Liver (tissue), 9 donors: ENCODE measurements around the gene FBN3. TPM values are rescaled to one million over a fixed set of nuclear protein-coding genes. Genes with fewer than 3 reads are reported as not detected.

Source experiments
- DNase-seq: peaks from one replicate; pipeline ENCODE4 v3.0.0-alpha.2; 2017; ENCODE audit warnings: low spot score
- H3K27ac ChIP-seq, 2 donors: one replicate each; pipeline ENCODE4 v1.7.0; 2013; ENCODE audit warnings: inconsistent platforms in 2 of 2, low read length in 2 of 2, control low read depth in 1 of 2, low read depth in 1 of 2, mild to moderate bottlenecking in 1 of 2
- H3K27me3 ChIP-seq, 4 donors: one replicate each; pipeline versions ENCODE4 v1.6.1 to v1.7.0; 2013; ENCODE audit warnings: low read length in 3 of 4, inconsistent platforms in 1 of 4, mild to moderate bottlenecking in 1 of 4, moderate library complexity in 1 of 4; ENCODE audit not compliant: control insufficient read depth in 4 of 4, insufficient read depth in 4 of 4
- H3K36me3 ChIP-seq, 4 donors: one replicate each; pipeline versions ENCODE4 v1.6.1 to v1.7.0; 2013; ENCODE audit warnings: low read length in 3 of 4, mild to moderate bottlenecking in 3 of 4, low read depth in 1 of 4, moderate library complexity in 1 of 4; ENCODE audit not compliant: control insufficient read depth in 4 of 4, insufficient read depth in 3 of 4
- H3K4me1 ChIP-seq, 4 donors: one replicate each; pipeline versions ENCODE4 v1.6.1 to v1.7.0; 2013; ENCODE audit warnings: low read length in 3 of 4, mild to moderate bottlenecking in 3 of 4, moderate library complexity in 1 of 4; ENCODE audit not compliant: control insufficient read depth in 4 of 4, insufficient read depth in 4 of 4
- H3K4me3 ChIP-seq, 3 donors: one replicate each; pipeline versions ENCODE4 v1.6.1 to v1.7.0; 2013; ENCODE audit warnings: low read length in 3 of 3, control low read depth in 1 of 3, low read depth in 1 of 3, mild to moderate bottlenecking in 1 of 3
- H3K9ac ChIP-seq, 2 donors: one replicate each; pipeline ENCODE4 v1.7.0; 2013; ENCODE audit warnings: low read length in 2 of 2, mild to moderate bottlenecking in 2 of 2, moderate library complexity in 2 of 2, control low read depth in 1 of 2, low read depth in 1 of 2
- H3K9me3 ChIP-seq, 4 donors: one replicate each; pipeline versions ENCODE4 v1.6.1 to v1.7.0; 2013; ENCODE audit warnings: low read length in 3 of 4; ENCODE audit not compliant: control insufficient read depth in 4 of 4
- EGR1 ChIP-seq, 2 donors: IDR thresholded peaks; 2 replicates each; pipeline ENCODE4 v1.6.1; 2016 to 2018; ENCODE audit warnings: antibody characterized with exemption in 2 of 2, low read depth in 2 of 2
- FOXA1 ChIP-seq: IDR thresholded peaks from 2 replicates; pipeline ENCODE4 v1.6.1; 2016; ENCODE audit warnings: antibody characterized with exemption
- FOXA2 ChIP-seq: IDR thresholded peaks from 2 replicates; pipeline ENCODE4 v1.6.1; 2016; ENCODE audit warnings: antibody characterized with exemption
- GABPA ChIP-seq, 2 donors: IDR thresholded peaks in 1 of 2; conservative IDR thresholded peaks in 1 of 2; 2 replicates each; pipeline ENCODE4 v1.6.1; 2016; ENCODE audit warnings: antibody characterized with exemption in 2 of 2, mild to moderate bottlenecking in 1 of 2, moderate library complexity in 1 of 2
- HNF4G ChIP-seq: IDR thresholded peaks from 2 replicates; pipeline ENCODE4 v1.6.1; 2016; ENCODE audit warnings: antibody characterized with exemption
- JUND ChIP-seq, 2 donors: IDR thresholded peaks; 2 replicates each; pipeline ENCODE4 v1.6.1; 2016; ENCODE audit warnings: antibody characterized with exemption in 2 of 2
- NR2F2 ChIP-seq: IDR thresholded peaks from 2 replicates; pipeline ENCODE4 v1.6.1; 2016; ENCODE audit warnings: antibody characterized with exemption
- RAD21 ChIP-seq, 2 donors: IDR thresholded peaks; 2 replicates each; pipeline ENCODE4 v1.6.1; 2016; ENCODE audit warnings: antibody characterized with exemption in 2 of 2, mild to moderate bottlenecking in 2 of 2
- RXRA ChIP-seq, 2 donors: IDR thresholded peaks; 2 replicates each; pipeline ENCODE4 v1.6.1; 2017 to 2018; ENCODE audit warnings: antibody characterized with exemption in 2 of 2, mild to moderate bottlenecking in 1 of 2
- SP1 ChIP-seq: IDR thresholded peaks from 2 replicates; pipeline ENCODE4 v1.6.1; 2018; ENCODE audit warnings: antibody characterized with exemption, mild to moderate bottlenecking
- TAF1 ChIP-seq: conservative IDR thresholded peaks from 2 replicates; pipeline ENCODE4 v1.6.1; 2016; ENCODE audit warnings: antibody characterized with exemption, mild to moderate bottlenecking
- WGBS: extraction: QIAGEN DNeasy Blood & Tissue Kit; methylation state at CpG from one replicate; pipeline ENCODE4 v1.1.7; 2013; 5-methylcytosine and 5-hydroxymethylcytosine counted together
- polyA plus RNA-seq, 2 donors: library from polyadenylated mRNA; stranded (reverse) in 1 of 2; unstranded in 1 of 2; fragments of 200-250 nt in 1 of 2; fragments of >200 nt in 1 of 2; fragmentation: Nextera tagmentation in 1 of 2; extraction: Ambion mirVana in 1 of 2; gene quantifications; one replicate each; pipeline versions ENCODE4 v1.2.1 to v1.2.3, GENCODE V29; 2013 to 2015
- total RNA-seq, 2 donors: library from RNA; depleted of rRNA; stranded (reverse); fragments of >200 nt; gene quantifications; one replicate each; pipeline ENCODE4 v1.2.3, GENCODE V29; 2014
- TF ChIP-seq, protein P1 (sequence below): IDR thresholded peaks from 2 replicates; pipeline ENCODE4 v1.6.1; 2016; ENCODE audit warnings: antibody characterized with exemption
- TF ChIP-seq, protein P2 (sequence below): fragments of 150-350 bp; IDR thresholded peaks from 2 replicates; pipeline ENCODE4 v1.5.1; 2017; ENCODE audit warnings: improper control_type of control experiment, low read depth, low read length; ENCODE audit not compliant: missing input control
- TF ChIP-seq, protein P3 (sequence below): IDR thresholded peaks from 2 replicates; pipeline ENCODE4 v1.6.1; 2016; ENCODE audit warnings: antibody characterized with exemption
- donor health status: healthy.
- donor health status: healthy.
- donor health status: healthy.
- donor health status: healthy.
- donor health status: healthy.

Gene FBN3
- total and polyA plus RNA-seq, 4 donors: under 0.01 to 0.61 (median 0.08) TPM; not detected in 1

DNA sequence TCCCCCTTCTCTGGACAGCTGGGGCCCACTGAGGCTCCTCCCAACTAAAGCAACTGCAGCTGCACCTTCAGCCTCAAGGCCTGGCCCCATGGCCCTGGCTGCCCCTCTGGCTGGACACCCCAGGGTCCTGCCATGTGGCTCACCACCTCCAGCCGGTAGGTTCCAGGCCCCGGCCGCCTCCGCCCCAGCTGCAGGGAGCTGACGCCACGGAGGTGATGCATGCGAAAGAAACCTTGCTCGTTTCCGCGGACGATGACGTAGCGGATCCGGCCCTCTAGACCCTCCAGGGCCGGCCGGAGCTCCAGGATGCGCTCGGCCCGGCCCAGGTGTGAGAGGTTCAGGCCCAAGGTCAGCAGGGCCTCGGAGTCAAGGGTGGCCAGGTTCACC lies 83.5 kb downstream of the FBN3 start:
- Histone ChIP-seq H3K9ac (no peak overlapping the region), H3K27ac (no peak overlapping the region), H3K4me1 (no peaks in the 10 kb centered on the region), H3K27me3 (no peaks in the 10 kb centered on the region), H3K4me3 (no peak overlapping the region), H3K36me3 (no peaks in the 10 kb centered on the region), H3K9me3 (peaks cover 4 to 13% (median 7%) of the 10 kb centered on the region in 4 donors)
- TF ChIP-seq FOXA2 (no peak), HNF4G (no peak)
- 96% methylated on average over 20 of the region's 20 CpGs for WGBS
- DNase-seq: no peak

DNA sequence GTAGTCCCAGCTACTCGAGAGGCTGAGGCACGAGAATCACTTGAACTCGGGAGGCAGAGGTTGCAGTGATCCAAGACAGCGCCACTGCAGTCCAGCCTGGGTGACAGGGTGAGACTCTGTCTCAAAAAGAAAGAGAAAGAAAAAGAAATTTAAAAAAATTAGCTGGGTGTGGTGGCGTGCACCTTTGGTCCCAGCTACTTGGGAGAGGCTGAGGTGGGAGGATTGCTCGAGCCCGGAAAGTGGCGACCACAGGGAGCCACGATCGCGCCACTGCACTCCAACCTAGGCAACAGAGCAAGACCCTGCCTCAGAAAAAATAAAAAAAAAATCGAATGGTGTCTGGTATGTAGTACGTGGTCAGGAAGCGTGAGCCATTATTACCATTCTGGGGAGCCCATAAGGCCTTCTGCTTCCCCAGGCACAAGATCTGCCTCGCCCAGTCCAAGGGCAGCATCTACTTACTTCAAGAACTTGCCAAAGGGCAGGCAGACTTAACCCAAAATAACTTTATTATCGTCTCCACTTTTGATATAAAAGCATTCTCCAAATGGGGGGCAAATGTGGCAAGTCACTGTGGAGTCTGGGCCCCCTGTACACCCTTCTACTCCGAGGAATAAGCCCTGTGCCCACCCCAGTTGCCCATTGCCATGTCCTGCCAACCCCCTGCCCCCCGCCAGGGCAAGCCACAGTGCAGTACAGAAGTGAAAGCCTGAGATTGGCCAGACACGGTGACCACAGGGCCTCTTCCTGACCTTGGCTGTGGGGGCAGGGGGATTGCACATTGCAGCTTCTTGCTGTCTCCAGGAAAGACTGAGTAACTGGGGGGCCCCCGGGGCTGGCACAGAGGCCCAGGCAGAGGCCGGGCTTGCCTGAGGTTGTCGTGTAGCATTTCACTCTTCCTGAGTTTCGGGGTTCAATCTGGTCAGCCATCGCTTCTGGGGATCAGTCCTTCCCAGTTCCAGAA lies 84.2 kb downstream of the FBN3 start:
- H3K27ac ChIP-seq: no peak overlapping the region
- WGBS: 87% methylated on average over 24 of the region's 24 CpGs

DNA sequence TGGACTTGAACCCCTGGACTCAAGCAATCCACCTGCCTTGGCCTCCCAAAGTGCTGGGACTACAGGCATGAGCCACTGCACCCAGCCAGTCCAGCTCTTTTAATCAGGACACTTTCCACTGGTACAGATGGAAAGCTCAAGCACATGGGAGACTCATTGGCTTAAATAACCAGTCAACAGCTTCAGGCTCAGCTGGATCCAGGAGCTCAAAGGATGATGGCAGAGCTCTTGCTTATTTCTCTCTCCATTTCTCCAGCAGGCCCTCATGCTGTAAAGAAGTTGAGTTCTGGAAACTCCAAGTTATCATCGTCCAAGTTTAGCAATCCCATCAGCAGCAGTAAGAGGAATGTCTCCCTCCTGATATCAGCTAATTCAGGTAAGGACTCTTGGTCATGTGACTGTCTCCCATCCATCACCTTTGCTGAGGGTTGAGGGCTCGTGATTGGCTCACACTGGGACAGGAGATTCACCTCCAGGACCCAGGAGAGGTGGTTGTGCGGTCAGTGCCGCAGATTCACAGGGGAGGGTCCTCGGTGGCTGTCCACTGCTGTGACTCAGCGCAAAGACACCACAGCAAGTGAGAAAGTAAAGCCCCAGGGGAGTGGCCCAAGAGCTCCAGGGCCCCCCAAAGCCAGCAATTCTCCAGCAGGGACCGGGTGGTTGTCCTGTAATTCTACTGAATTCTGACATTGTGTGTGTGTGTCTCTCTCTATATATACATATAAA lies 91.7 kb downstream of the FBN3 start:
- no peak for DNase-seq
- H3K4me1 ChIP-seq: peaks cover 0 to 13% (median 10%) of the 10 kb centered on the region in 4 donors
- WGBS: 81% methylated on average over 7 of the region's 7 CpGs
- H3K36me3 ChIP-seq: no peaks in the 10 kb centered on the region
- no peak overlapping the region for H3K9ac ChIP-seq
- H3K4me3 ChIP-seq: no peak overlapping the region
- no peaks in the 10 kb centered on the region for H3K27me3 ChIP-seq
- H3K27ac ChIP-seq: no peak overlapping the region
- no peaks in the 10 kb centered on the region for H3K9me3 ChIP-seq
- TF ChIP-seq, protein P1, sequence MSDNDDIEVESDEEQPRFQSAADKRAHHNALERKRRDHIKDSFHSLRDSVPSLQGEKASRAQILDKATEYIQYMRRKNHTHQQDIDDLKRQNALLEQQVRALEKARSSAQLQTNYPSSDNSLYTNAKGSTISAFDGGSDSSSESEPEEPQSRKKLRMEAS: no peak
- TF ChIP-seq EGR1 (IDR thresholded peaks at IDR 0.05; ENCODE audit: low read depth in 2 of 2): no peak
- no peak for TF ChIP-seq SP1
- TF ChIP-seq RAD21 (IDR thresholded peaks at IDR 0.05): no peak
- TF ChIP-seq RXRA (IDR thresholded peaks at IDR 0.05): no peak
- TF ChIP-seq FOXA2: no peak
- TF ChIP-seq, protein P2, sequence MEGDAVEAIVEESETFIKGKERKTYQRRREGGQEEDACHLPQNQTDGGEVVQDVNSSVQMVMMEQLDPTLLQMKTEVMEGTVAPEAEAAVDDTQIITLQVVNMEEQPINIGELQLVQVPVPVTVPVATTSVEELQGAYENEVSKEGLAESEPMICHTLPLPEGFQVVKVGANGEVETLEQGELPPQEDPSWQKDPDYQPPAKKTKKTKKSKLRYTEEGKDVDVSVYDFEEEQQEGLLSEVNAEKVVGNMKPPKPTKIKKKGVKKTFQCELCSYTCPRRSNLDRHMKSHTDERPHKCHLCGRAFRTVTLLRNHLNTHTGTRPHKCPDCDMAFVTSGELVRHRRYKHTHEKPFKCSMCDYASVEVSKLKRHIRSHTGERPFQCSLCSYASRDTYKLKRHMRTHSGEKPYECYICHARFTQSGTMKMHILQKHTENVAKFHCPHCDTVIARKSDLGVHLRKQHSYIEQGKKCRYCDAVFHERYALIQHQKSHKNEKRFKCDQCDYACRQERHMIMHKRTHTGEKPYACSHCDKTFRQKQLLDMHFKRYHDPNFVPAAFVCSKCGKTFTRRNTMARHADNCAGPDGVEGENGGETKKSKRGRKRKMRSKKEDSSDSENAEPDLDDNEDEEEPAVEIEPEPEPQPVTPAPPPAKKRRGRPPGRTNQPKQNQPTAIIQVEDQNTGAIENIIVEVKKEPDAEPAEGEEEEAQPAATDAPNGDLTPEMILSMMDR: no peak
- no peak for TF ChIP-seq GABPA (IDR thresholded peaks at IDR 0.05 in 1 of 2, conservative IDR thresholded peaks at IDR 0.05 in 1 of 2)
- TF ChIP-seq, protein P3, sequence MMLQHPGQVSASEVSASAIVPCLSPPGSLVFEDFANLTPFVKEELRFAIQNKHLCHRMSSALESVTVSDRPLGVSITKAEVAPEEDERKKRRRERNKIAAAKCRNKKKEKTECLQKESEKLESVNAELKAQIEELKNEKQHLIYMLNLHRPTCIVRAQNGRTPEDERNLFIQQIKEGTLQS: no peak
- no peak for TF ChIP-seq TAF1
- no peak for TF ChIP-seq JUND (IDR thresholded peaks at IDR 0.05)

More for the DNA sequence above, 84.2 kb downstream of the FBN3 start:
- no peak for DNase-seq
- H3K9ac ChIP-seq: no peak overlapping the region
- no peak overlapping the region for H3K4me3 ChIP-seq
- no peaks in the 10 kb centered on the region for H3K36me3 ChIP-seq
- H3K27me3 ChIP-seq: no peaks in the 10 kb centered on the region
- H3K4me1 ChIP-seq: no peaks in the 10 kb centered on the region
- TF ChIP-seq NR2F2 (no peak), EGR1 (IDR thresholded peaks at IDR 0.05; ENCODE audit: low read depth in 2 of 2) (no peak), FOXA1 (no peak), TAF1 (no peak), HNF4G (no peak), RXRA (IDR thresholded peaks at IDR 0.05) (no peak)
- TF ChIP-seq, protein P2: no peak
- TF ChIP-seq, protein P1: no peak
- H3K9me3 ChIP-seq: peaks cover 4 to 10% (median 5%) of the 10 kb centered on the region in 4 donors
